Astrocyte of the spinal cord (primary cell): ENCODE results near the gene ATRNL1.

Experiments
- DNase-seq: peaks from one replicate; pipeline ENCODE4 v3.0.0; 2011; ENCODE audit warnings: low read depth, low spot score
- H3K4me3 ChIP-seq: 2 replicates; pipeline ENCODE4 v1.5.1; 2011; ENCODE audit warnings: low read depth, mild to moderate bottlenecking, low read length, moderate library complexity
- in situ Hi-C: cut with HindIII; loops from 2 replicates; pipeline ENCODE4 v1.10.0; 2017; ENCODE audit warnings: low sequenced_read_pairs
- TF ChIP-seq, protein P1 (sequence below): IDR thresholded peaks from 2 replicates; pipeline ENCODE4 v1.5.1; 2012; ENCODE audit warnings: low read depth, mild to moderate bottlenecking, low read length, inconsistent platforms

Gene ATRNL1

DNA sequence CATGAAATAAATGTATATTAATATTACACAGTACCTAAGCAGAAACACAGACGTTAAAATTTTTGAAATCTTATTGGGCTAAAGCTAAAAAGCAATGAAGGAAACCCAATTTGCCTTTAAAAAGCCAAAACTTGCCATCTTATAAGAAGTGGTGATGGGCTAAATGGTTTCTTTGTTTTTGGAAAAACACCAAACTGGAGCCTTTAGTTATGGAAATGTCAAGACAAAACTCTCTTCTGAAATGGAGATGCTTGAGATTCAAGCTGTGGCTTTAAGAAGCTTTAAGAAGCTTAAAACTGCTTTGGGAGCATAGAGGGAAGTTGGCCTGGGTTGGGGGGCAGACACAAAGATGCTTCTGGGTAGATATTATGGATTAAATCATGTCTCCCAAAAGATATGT, 902.9 kb downstream of the ATRNL1 start:
- TF ChIP-seq, protein P1, sequence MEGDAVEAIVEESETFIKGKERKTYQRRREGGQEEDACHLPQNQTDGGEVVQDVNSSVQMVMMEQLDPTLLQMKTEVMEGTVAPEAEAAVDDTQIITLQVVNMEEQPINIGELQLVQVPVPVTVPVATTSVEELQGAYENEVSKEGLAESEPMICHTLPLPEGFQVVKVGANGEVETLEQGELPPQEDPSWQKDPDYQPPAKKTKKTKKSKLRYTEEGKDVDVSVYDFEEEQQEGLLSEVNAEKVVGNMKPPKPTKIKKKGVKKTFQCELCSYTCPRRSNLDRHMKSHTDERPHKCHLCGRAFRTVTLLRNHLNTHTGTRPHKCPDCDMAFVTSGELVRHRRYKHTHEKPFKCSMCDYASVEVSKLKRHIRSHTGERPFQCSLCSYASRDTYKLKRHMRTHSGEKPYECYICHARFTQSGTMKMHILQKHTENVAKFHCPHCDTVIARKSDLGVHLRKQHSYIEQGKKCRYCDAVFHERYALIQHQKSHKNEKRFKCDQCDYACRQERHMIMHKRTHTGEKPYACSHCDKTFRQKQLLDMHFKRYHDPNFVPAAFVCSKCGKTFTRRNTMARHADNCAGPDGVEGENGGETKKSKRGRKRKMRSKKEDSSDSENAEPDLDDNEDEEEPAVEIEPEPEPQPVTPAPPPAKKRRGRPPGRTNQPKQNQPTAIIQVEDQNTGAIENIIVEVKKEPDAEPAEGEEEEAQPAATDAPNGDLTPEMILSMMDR: no peak
- in situ Hi-C loops: no loop called here
- no peak overlapping the region for H3K4me3 ChIP-seq
- no peak for DNase-seq

DNA sequence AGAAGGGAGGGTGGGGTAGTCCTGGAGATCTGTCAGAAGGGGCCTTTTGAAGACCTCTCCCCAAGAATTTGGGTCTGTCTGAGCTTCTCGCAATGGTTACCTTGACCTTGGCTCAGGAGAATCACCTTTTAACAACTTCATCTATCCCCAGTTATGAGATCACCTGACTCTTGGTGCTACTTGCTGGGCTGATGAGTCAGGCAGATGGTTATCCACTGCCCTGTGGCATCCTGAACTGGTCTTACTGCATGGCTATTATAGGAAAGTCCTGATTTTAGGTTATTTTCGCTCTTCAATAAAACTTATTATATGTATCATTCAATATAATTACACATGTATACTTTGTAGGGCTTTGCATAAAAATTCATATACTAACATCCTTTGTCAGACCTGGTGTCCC, 905.1 kb downstream of the ATRNL1 start:
- DNase-seq: no peak
- in situ Hi-C loops: no loop called here
- TF ChIP-seq, protein P1: no peak
- no peak overlapping the region for H3K4me3 ChIP-seq
